GM18526 (cell line): ENCODE measurements around the gene TSEN54.

Experiments
- POLR2A ChIP-seq: IDR thresholded peaks from 3 replicates; pipeline ENCODE4 v1.6.1; 2011; ENCODE audit not compliant: insufficient read length; ENCODE audit errors: extremely low read depth

The TSEN54 gene

DNA sequence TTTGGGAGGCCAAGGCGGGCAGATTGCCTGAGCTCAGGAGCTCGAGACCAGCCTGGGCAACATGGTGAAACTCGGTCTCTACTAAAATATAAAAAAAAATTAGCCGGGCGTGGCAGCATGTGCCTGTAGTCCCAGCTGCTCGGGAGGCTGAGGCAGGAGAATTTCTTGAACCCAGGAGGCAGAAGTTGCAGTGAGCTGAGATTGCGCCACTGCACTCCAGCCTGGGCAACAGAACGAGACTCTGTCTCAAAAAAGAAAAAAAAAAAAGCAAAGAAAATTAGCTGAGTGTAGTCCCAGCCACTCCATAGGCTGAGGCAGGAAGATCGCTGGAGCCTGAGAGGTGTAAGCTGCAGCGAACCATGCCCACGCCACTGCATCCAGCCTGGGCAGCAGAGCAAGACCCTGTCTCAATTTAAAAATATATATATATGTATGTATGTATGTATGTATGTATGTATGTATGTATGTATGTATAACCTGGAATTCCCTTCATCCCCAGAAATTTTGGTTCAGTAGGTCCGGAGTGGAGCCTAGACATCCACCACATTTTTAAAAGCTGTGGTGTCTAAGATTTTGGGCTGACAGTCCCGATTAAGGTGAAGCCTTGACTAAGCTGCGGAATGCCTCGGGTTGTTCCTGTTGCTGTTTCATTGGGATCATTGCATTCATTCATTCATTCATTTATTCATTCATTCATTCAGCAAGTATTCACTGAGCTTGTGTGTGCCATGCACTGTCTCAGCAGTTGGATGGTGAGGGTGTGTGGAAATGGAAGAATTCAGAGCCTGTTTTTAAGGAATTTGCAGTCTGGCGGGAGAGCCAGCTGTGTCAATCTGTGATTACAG, 34.0 kb upstream of the TSEN54 start:
- TF ChIP-seq POLR2A, result no peak

DNA sequence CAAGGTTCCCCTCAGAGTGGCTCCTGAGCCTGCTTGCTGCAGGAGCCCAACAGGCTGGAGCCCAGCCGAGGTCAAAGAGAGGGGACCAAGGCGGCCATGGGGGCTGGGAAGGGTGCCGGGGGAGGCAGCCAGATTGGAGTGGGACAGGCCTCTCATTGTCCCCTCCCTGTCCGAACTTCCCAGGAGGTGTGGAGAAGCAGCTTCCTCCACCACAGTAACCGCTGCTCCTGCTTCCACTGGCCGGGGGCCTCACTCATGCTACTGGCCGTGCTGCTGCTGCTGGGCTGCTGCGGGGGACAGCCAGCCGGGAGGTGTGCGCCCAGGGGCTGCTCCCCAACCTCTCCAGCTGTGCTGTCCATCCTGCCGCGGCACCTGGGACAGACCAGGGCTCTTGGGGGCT, 30.6 kb upstream of the TSEN54 start:
- no peak for TF ChIP-seq POLR2A

DNA sequence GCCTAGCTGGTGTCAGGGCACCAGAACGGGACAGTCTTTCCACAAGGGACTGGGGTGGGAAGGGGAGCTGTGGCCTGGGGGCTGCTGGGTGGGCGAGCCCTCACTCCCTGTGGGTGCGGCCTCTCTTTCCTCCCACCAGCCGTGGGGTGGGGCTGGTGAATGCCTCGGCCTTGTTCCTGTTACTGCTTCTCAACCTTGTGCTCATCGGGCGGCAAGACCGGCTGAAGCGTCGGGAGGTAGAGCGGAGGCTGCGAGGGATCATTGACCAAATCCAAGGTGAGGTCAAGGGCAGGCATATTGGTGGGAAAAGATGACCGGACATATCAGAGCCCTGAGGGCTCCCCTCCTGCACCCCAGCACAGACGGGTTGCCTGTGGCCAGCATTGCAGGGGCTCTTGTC, 30.2 kb upstream of the TSEN54 start:
- no peak for TF ChIP-seq POLR2A

DNA sequence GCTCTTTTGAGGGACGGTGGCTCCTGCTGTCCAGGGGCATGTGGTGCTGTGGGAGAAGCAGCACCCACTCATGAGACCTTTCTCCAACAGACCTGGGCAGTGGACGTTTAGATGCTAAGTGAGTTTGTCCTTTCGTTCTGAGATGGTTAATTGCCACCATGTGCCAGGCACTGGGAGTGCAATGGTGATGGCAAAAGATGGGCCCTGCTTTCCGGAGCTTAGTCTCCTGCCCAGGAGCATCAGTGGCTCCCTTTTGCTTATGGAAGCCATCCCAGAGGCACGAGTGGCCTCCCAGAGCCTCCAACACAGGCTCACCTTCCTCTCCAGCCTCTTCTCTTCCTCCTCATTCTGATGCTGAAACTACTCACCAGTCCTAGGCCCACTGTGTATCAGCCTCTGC, 29.4 kb upstream of the TSEN54 start:
- TF ChIP-seq POLR2A, result no peak

DNA sequence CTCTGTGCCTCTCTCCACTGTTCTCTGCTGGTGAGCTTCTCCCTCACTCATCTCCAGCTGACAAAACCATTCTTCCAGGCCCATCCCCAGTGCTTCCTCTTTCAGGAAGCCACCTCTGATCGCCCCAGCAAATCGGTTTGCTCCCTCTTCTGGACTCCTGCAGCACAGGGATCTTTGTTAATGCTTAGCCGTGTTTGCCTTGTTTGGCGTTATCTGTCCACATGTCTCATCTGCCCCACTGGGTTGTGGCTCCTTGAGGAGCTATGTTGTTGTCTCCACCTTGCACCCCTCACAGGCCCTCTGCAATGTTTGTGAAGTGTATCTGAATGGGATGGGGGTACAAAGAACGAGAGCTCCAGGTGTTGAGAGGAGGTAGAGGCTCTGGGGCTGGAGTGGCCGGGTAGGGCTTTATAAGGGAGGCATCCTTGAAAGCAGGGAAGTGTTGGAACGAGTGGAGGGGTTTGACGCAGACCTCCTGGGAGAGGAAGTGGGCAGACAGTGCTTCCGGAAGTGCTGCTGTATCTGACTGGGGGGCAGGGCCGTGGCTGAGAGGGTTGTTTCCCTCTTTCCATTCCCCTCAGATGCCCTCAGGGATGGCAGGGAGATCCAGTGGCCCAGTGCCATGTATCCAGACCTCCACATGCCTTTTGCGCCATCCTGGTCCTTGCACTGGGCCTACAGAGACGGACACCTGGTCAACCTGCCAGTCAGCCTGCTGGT, 28.8 kb upstream of the TSEN54 start:
- TF ChIP-seq POLR2A, result no peak

DNA sequence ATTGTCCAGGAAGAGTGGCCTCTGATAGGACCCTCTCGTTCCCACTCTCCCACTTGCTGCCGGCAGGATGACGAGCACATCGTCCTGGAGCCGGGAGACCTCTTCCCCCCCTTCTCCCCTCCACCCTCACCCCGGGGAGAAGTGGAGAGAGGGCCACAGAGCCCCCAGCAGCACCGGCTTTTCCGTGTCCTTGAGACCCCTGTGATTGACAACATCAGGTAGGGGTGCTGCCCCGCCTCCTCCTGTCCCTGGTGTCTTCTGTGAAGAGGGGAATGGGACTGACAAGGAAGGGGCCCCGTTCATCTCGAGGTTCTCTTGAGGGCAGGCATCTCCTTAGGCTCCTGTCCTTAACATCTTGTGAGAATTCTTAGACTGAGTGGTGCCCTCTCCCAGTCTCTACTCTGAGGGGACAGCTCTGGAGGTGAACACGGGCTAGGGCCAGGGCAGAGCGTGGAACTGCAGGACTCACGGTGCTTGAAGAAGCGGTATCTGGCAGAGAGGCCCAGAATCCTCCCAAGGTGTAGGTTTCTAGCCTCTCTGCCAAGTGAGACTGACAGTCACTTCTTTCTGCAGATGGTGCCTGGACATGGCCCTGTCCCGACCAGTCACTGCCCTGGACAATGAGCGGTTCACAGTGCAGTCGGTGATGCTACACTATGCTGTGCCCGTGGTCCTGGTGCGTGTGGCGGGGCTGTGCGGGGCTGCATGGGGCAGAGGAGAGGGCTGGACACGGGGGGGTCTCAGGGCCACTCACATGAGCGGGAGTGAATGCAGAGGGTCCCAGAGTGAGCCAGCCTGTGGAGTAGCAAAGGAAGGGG, 27.4 kb upstream of the TSEN54 start:
- TF ChIP-seq POLR2A, result no peak

DNA sequence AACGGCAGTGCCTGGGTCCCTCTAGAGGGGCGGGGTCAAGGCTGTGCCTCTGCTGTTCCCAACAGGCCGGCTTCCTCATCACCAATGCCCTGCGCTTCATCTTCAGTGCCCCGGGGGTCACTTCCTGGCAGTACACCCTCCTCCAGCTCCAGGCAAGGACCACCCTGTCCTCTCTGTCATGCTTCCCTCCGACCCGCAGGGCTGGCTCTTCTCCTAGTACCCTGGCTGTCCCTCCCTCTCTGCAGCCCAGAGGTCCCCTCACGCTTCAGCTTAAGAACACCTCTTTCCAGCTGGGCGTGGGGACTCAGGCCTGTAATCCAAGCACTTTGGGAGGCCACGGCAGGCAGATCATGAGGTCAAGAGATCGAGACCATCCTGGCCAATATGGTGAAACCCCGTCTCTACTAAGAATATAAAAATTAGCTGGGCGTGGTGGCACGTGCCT, 26.8 kb upstream of the TSEN54 start:
- no peak for TF ChIP-seq POLR2A

DNA sequence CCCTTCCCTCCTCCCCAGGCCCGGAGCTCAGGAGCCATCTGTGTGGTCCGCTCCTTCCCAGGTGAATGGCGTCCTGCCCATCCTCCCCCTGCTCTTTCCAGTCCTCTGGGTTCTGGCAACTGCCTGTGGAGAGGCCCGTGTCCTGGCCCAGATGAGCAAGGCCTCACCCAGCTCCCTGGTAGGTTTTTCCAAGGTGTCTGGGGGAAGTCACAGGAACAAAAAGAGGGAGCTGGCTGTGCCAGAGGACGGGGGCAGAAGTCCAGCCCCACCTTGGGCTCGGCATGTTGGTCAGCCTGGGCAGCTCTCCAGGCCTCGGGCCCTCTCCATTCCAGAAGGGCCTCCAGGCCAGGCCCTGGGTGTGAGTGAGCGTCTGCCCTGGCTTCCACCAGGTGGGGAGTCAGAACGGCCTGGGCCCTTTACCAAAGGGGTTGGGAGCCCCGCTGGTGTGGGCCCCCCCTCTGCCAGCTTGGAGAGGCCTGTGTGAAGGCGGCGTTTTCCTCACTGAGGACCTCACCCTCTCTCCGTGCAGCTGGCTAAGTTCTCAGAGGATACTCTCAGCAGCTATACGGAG, 26.1 kb upstream of the TSEN54 start:
- no peak for TF ChIP-seq POLR2A

DNA sequence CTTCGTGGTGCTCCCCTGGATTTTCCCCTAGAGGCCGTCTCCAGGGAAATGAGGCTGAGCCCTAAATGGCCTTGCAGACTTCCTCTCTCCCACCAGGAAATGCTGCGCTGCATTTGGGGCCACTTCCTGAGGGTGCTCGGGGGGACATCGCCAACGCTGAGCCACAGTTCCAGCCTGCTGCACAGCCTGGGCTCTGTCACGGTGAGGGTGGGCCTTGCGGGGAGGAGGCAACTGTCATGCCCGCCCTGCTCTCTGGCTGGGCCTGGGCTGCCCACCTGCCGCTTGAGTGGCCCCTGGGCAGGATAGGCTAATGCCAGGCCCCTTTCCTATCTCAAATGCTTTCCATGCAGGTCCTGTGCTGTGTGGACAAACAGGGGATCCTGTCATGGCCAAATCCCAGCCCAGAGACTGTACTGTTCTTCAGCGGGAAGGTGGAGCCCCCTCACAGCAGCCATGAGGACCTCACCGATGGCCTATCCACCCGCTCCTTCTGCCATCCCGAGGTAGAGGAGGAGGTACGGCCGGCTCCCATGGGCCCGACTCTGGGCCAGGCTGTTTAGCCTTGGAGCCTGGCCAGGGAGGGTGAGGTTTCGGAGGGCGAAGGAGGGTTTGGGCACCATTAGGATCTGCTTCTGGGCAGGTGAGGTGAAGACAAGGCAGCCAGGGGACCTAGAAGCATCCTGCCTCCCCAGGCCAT, 25.2 kb upstream of the TSEN54 start:
- TF ChIP-seq POLR2A, result no peak

DNA sequence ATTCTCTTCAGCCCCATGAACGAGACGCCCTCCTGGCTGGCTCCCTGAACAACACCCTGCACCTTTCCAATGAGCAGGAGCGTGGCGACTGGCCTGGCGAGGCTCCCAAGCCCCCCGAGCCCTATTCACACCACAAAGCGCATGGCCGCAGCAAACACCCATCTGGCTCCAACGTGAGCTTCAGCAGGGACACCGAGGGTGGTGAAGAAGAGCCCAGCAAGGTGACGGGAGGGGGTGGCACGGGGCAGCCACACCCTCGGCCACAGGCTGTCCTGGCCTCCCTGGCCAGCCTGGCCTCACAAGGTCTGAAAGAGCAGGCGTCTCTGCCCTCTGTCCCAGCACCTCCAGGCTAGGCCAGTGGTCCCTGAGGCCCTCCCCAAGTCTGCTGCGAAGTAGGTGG, 24.6 kb upstream of the TSEN54 start:
- no peak for TF ChIP-seq POLR2A

DNA sequence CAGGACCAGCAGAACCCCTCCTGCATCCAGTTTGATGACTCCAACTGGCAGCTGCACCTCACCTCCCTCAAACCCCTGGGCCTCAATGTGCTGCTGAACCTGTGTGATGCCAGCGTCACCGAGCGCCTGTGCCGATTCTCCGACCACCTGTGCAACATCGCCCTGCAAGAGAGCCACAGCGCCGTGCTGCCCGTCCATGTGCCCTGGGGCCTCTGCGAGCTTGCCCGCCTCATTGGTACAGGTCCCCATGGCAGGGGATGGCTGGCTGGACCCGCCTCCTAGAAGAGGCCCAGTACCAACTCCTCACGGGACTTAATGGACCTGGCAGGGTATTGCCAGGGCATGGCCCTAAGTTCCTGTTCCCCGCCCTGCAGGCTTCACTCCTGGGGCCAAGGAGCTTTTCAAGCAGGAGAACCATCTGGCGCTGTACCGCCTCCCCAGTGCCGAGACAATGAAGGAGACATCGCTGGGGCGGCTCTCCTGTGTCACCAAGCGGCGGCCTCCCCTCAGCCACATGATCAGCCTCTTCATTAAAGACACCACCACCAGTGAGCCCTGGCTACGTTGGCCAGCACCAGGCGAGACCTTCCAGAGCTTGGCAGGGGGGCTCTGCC, 23.7 kb upstream of the TSEN54 start:
- TF ChIP-seq POLR2A, result no peak

DNA sequence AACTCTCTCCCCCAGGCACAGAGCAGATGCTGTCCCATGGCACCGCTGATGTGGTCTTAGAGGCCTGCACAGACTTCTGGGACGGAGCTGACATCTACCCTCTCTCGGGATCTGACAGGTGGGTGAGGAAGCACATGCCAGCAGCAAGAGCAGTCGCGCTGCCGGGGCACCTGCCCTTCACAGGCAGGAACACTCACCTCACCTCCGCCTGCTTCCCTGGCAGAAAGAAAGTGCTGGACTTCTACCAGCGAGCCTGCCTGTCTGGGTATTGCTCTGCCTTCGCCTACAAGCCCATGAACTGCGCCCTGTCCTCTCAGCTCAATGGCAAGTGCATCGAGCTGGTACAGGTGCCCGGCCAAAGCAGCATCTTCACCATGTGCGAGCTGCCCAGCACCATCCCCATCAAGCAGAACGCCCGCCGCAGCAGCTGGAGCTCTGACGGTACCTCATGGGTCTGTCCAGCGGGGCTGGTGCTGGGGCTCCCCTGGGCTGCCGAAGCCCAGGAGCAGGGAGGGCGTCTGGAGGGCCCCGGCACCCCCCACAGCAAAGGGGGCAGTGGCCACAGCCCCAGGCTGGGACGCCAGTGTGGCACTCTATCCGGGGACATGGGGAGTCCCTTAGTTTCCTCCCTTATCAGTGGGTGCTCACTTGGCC, 22.7 kb upstream of the TSEN54 start:
- TF ChIP-seq POLR2A, result no peak

DNA sequence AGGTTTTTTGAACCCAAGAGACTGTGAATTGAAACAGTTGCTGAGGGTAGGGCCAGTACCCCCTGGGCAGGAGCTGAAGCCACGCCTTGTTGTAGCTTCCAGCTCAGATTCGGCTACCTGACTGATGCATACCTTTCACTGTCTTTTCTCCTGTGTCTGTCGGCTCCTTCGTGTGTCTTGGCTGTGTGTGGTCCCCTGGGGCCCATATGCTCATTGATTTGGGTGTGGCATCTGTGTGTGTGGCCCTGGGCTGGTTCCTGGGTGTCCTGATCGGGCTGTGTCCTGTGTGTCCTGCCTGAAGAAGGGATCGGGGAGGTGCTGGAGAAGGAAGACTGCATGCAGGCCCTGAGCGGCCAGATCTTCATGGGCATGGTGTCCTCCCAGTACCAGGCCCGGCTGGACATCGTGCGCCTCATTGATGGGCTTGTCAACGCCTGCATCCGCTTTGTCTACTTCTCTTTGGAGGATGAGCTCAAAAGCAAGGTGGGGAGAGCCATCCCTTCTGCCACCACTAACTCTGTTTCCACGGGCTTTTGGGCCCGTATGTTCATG, 21.9 kb upstream of the TSEN54 start:
- TF ChIP-seq POLR2A, result no peak
